HepG2 (cell line): Measurements from ENCODE around the gene SLC22A23. TPM values are rescaled to one million over a fixed set of nuclear protein-coding genes. Genes with fewer than 3 reads are reported as not detected.

Experiments
- ARID4A ChIP-seq: sonication (generic); formaldehyde crosslinking; IDR thresholded peaks from 2 replicates; pipeline ENCODE4 v1.5.0; 2020; ENCODE audit warnings: mild to moderate bottlenecking, missing genetic modification reagents, borderline replicate concordance
- CHD2 ChIP-seq: IDR thresholded peaks from 2 replicates; pipeline ENCODE4 v1.6.1; 2011; ENCODE audit warnings: low read depth, low read length, improper control_type of control experiment
- CSRNP2 ChIP-seq: sonication (generic); formaldehyde crosslinking; conservative IDR thresholded peaks from 2 replicates; pipeline ENCODE4 v1.8.0; 2022; ENCODE audit warnings: low read depth, missing genetic modification reagents
- KDM4B ChIP-seq: sonication (generic); formaldehyde crosslinking; IDR thresholded peaks from 2 replicates; pipeline ENCODE4 v1.4.0; 2020; ENCODE audit warnings: missing genetic modification reagents
- RFXANK ChIP-seq: IDR thresholded peaks from 2 replicates; pipeline ENCODE4 v1.6.1; 2016
- SOX5 ChIP-seq: IDR thresholded peaks from 2 replicates; pipeline ENCODE4 v1.6.1; 2016; ENCODE audit warnings: borderline replicate concordance
- TEAD3 ChIP-seq: optimal IDR thresholded peaks from 2 replicates; pipeline ENCODE3; 2016; ENCODE audit warnings: borderline replicate concordance
- ZBTB10 ChIP-seq: sonication (generic); formaldehyde crosslinking; IDR thresholded peaks from 2 replicates; pipeline ENCODE4 v1.4.0; 2020; ENCODE audit warnings: missing genetic modification reagents, borderline replicate concordance
- ZNF691 ChIP-seq: sonication (generic); formaldehyde crosslinking; IDR thresholded peaks from 2 replicates; pipeline ENCODE4 v1.4.0; 2020; ENCODE audit warnings: missing genetic modification reagents, low read depth, mild to moderate bottlenecking, borderline replicate concordance
- polyA plus RNA-seq, 8 experiments: library from polyadenylated mRNA; depleted of rRNA in 3 of 8; stranded (reverse) in 7 of 8; unstranded in 1 of 8; fragments of >200 nt; fragmentation: Illumina TruSeq in 4 of 8; extraction: Trizol in 4 of 8; gene quantifications; 2 replicates each; pipeline versions ENCODE4 v1.2.1 to v1.2.3, GENCODE V29; 2011 to 2016; ENCODE audit warnings: low read depth in 4 of 8, missing spikeins in 1 of 8, mixed read lengths in 1 of 8; ENCODE audit not compliant: insufficient read depth in 1 of 8
- total RNA-seq, 5 experiments: library from RNA; depleted of rRNA; stranded (reverse); fragments of >200 nt; fragmentation: Illumina TruSeq; extraction: Trizol; gene quantifications; 2 replicates each; pipeline ENCODE4 v1.2.3, GENCODE V29; 2016; ENCODE audit warnings: low read depth in 1 of 5

The SLC22A23 gene
- total and polyA plus RNA-seq, 2 of the 13 experiments (the other 11 are each of a cell fraction or from before 2014, with no cell fraction given) = 11.8 to 17.5 TPM

GRCh38 chr6:3444276-3445088, 12.4 kb downstream of the SLC22A23 start (continued):
- TF ChIP-seq ZNF691 (no peak), TEAD3 (CRISPR knock-in tag) (peak; percentile 46), CHD2 (no peak), RFXANK (CRISPR knock-in tag) (no peak), CSRNP2 (CRISPR knock-in tag) (no peak), KDM4B (CRISPR knock-in tag) (peak; percentile 57; the same call in 1 of the 2 replicates), SOX5 (CRISPR knock-in tag) (peak; percentile 43), ZBTB10 (CRISPR knock-in tag) (no peak), ARID4A (CRISPR knock-in tag) (peak; percentile 37; the same call in 1 of the 2 replicates)
